ENCODE measurements around the gene PMEPA1. TPM values are rescaled to one million over a fixed set of nuclear protein-coding genes. Genes with fewer than 3 reads are reported as not detected.

The PMEPA1 gene
- 47.7 and 66.2 TPM in 2 replicates for total RNA-seq (2014; rRNA removed; shearing (Covaris generic))

GRCh38 chr20:57709823-57710799, at the start of gene PMEPA1:
PMEPA1 (minus strand) TSS chr20:57710015; CDS start chr20:57709582, 433 bp downstream.
- peak; percentile 98 for DNase-seq (ENCODE audit: low spot score)

- no peak for DNase-seq (ENCODE audit: low spot score)
Observed at GRCh38 chr20:57757767-57758166, 48.0 kb upstream of the PMEPA1 start.

- DNase-seq (ENCODE audit: low spot score), result no peak
Observed at GRCh38 chr20:57756921-57757320, 47.1 kb upstream of the PMEPA1 start.

- DNase-seq (ENCODE audit: low spot score), result no peak
Observed at GRCh38 chr20:57756213-57756612, 46.4 kb upstream of the PMEPA1 start.

GRCh38 chr20:57755609-57756008, 45.8 kb upstream of the PMEPA1 start:
- DNase-seq (ENCODE audit: low spot score), result no peak

GRCh38 chr20:57754190-57754589, 44.4 kb upstream of the PMEPA1 start:
- DNase-seq (ENCODE audit: low spot score), result no peak

- no peak for DNase-seq (ENCODE audit: low spot score)
Observed at GRCh38 chr20:57753332-57754164, 43.7 kb upstream of the PMEPA1 start.

- DNase-seq (ENCODE audit: low spot score), result no peak
Observed at GRCh38 chr20:57751411-57751810, 41.6 kb upstream of the PMEPA1 start.

GRCh38 chr20:57749869-57750268, 40.1 kb upstream of the PMEPA1 start:
- DNase-seq (ENCODE audit: low spot score), result no peak

GRCh38 chr20:57749131-57749690, 39.4 kb upstream of the PMEPA1 start:
- DNase-seq (ENCODE audit: low spot score), result no peak

GRCh38 chr20:57748601-57749130, 38.9 kb upstream of the PMEPA1 start:
- DNase-seq (ENCODE audit: low spot score), result peak; percentile 85

GRCh38 chr20:57747861-57748481, 38.2 kb upstream of the PMEPA1 start:
- no peak for DNase-seq (ENCODE audit: low spot score)

GRCh38 chr20:57746832-57747404, 37.1 kb upstream of the PMEPA1 start:
- no peak for DNase-seq (ENCODE audit: low spot score)

GRCh38 chr20:57746201-57746600, 36.4 kb upstream of the PMEPA1 start:
- no peak for DNase-seq (ENCODE audit: low spot score)

- no peak for DNase-seq (ENCODE audit: low spot score)
Observed at GRCh38 chr20:57744206-57744605, 34.4 kb upstream of the PMEPA1 start.

- DNase-seq (ENCODE audit: low spot score), result peak; percentile 23
Observed at GRCh38 chr20:57743450-57744095, 33.8 kb upstream of the PMEPA1 start.

- no peak for DNase-seq (ENCODE audit: low spot score)
Observed at GRCh38 chr20:57742507-57743181, 32.8 kb upstream of the PMEPA1 start.

- DNase-seq (ENCODE audit: low spot score), result no peak
Observed at GRCh38 chr20:57738484-57738883, 28.7 kb upstream of the PMEPA1 start.

- no peak for DNase-seq (ENCODE audit: low spot score)
Observed at GRCh38 chr20:57738053-57738452, 28.2 kb upstream of the PMEPA1 start.

- DNase-seq (ENCODE audit: low spot score), result no peak
Observed at GRCh38 chr20:57737349-57737748, 27.5 kb upstream of the PMEPA1 start.

Data from HT-29 (cell line).